Measurements from ENCODE around the gene CACNB1. TPM values are rescaled to one million over a fixed set of nuclear protein-coding genes. Genes with fewer than 3 reads are reported as not detected.

CACNB1 gene
- total RNA-seq, 1 experiment from 2014 or later: 2.9 TPM

GRCh38 chr17:39231591-39232551 lies 34.4 kb upstream of the CACNB1 start:
- H3K36me3 ChIP-seq: no peaks in the 10 kb centered on the region
- peaks cover 11% of the 10 kb centered on the region for H3K4me1 ChIP-seq (replicated peaks)
- DNase-seq (ENCODE audit: low read depth in 1 of 2, low spot score in 2 of 2): no peak
- H3K27ac ChIP-seq: no peak overlapping the region
- H3K27me3 ChIP-seq (replicated peaks): no peaks in the 10 kb centered on the region
- H3K9me3 ChIP-seq (replicated peaks): no peaks in the 10 kb centered on the region
- H3K4me3 ChIP-seq: no peak overlapping the region

DNA sequence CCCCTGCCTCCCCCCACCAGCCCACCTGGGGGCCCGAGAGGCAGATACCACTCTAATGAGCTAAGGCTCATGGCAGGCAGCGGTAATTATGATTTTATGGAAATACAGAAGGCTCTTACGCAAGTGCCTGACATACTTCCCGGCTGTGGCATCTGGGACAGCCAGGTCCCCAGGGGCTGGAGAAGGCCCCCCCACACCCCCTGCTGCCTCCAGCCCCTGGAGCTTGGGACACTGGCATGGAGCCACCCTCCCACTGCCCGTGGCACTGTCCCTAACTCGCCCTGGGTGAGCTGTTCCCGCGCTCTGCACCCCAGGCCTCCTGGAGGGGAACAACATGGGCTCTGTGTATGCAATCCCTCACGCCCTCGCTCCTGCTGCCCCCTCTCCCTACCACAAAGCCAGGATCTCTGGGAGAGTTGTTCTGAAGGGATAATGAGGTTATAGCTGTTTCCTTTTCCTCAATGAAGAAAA lies 33.7 kb upstream of the CACNB1 start:
- Histone ChIP-seq H3K27me3 (replicated peaks) (peaks cover 5% of the 10 kb centered on the region), H3K27ac (no peak overlapping the region), H3K4me1 (replicated peaks) (peaks cover 13% of the 10 kb centered on the region), H3K9me3 (replicated peaks) (no peaks in the 10 kb centered on the region), H3K4me3 (no peak overlapping the region), H3K36me3 (no peaks in the 10 kb centered on the region)
- DNase-seq (ENCODE audit: low read depth in 1 of 2, low spot score in 2 of 2): no peak

GRCh38 chr17:39230361-39230760 lies 32.9 kb upstream of the CACNB1 start:
- DNase-seq (ENCODE audit: low read depth in 1 of 2, low spot score in 2 of 2): no peak
- Histone ChIP-seq H3K27ac (no peak overlapping the region), H3K36me3 (no peaks in the 10 kb centered on the region), H3K4me1 (replicated peaks) (peaks cover 19% of the 10 kb centered on the region), H3K27me3 (replicated peaks) (peaks cover 11% of the 10 kb centered on the region), H3K4me3 (no peak overlapping the region), H3K9me3 (replicated peaks) (no peaks in the 10 kb centered on the region)

- H3K4me3 ChIP-seq: no peak overlapping the region
- peak; percentile 44 to 59 for DNase-seq (ENCODE audit: low read depth in 1 of 2, low spot score in 2 of 2)
- H3K9me3 ChIP-seq (replicated peaks): no peaks in the 10 kb centered on the region
- H3K27me3 ChIP-seq (replicated peaks): peaks cover 21% of the 10 kb centered on the region
- peak overlapping the region; percentile 73 for H3K27ac ChIP-seq
- H3K4me1 ChIP-seq (replicated peaks): peaks cover 25% of the 10 kb centered on the region
- H3K36me3 ChIP-seq: no peaks in the 10 kb centered on the region
Measured at GRCh38 chr17:39229274-39229913, 31.9 kb upstream of the CACNB1 start.

DNA sequence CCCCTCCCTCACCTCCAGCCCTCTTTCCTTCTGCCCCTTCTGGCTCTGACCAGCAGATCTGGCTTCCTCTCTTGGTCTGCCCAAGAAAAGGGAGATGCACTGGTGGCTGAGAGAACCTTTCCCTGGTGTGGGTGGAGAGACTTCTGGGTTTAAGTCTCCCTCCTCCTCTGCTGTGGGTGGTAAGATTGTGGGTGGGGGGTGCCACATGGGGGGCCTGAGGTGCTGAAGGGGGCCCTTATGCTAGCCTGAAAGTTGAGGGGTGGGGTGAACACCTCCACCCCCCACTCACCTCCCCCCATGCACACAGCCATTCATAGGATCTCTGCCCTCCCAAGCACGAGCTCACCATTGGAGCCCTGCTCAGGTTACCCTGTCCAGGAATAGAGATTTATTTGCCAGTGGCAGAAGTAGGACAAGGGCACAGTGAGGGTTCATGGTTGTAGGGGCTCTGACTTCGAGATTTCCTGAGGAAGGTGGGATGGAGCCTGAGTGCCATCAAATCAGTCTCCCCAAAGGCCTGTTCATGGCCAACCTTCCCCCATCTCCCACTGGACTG lies 30.0 kb upstream of the CACNB1 start:
- DNase-seq (ENCODE audit: low read depth in 1 of 2, low spot score in 2 of 2): no peak
- Histone ChIP-seq H3K9me3 (replicated peaks) (no peaks in the 10 kb centered on the region), H3K4me1 (replicated peaks) (peaks cover 25% of the 10 kb centered on the region), H3K27me3 (replicated peaks) (peaks cover 27% of the 10 kb centered on the region), H3K36me3 (no peaks in the 10 kb centered on the region), H3K27ac (no peak overlapping the region), H3K4me3 (no peak overlapping the region)

GRCh38 chr17:39225959-39226683 lies 28.7 kb upstream of the CACNB1 start:
- H3K4me3 ChIP-seq: peak overlapping the region; percentile 22
- no peaks in the 10 kb centered on the region for H3K9me3 ChIP-seq (replicated peaks)
- peaks cover 27% of the 10 kb centered on the region for H3K27me3 ChIP-seq (replicated peaks)
- H3K36me3 ChIP-seq: no peaks in the 10 kb centered on the region
- DNase-seq (ENCODE audit: low read depth in 1 of 2, low spot score in 2 of 2): peak in 1 of 2 experiments; percentile 75
- no peak overlapping the region for H3K27ac ChIP-seq
- peaks cover 25% of the 10 kb centered on the region for H3K4me1 ChIP-seq (replicated peaks)

- peaks cover 25% of the 10 kb centered on the region for H3K4me1 ChIP-seq (replicated peaks)
- no peak for DNase-seq (ENCODE audit: low read depth in 1 of 2, low spot score in 2 of 2)
- peaks cover 27% of the 10 kb centered on the region for H3K27me3 ChIP-seq (replicated peaks)
- H3K27ac ChIP-seq: no peak within 1 kb of the TSS
- no peaks in the 10 kb centered on the region for H3K36me3 ChIP-seq
- H3K4me3 ChIP-seq: peak within 1 kb of the TSS; percentile 22
- H3K9me3 ChIP-seq (replicated peaks): no peaks in the 10 kb centered on the region
Measured at GRCh38 chr17:39225308-39225958, 28.0 kb upstream of the CACNB1 start, which contains the start of gene STAC2. TSS of gene STAC2 (minus strand) at chr17:39225945. CDS start at chr17:39225502, 443 bp downstream.

DNA sequence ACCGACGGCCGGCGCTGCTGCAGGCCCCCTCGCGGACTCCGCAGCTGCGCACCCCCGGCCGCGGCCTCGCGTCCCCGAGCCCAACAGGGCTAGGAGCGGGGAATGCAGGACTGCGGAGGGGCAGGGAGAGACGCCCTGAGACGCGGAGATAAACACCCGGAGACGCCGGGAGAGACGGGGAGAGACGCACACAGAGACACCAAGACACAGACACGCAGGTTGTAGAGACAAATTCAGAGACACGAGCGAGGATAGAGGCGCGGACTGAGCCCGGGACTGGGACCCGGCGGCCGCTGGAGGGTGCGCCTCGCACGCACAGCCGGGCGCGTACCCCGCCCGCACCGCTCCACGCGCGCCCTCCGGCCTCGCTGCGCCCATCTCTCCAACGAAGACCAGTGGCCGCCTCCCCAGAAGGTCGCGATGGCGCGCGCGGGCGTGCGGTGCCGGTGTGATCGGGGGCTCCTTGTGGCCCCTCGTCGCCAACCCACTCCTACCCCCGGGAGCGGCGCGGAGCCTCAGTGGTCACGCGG lies 27.4 kb upstream of the CACNB1 start:
- no peak overlapping the region for H3K27ac ChIP-seq
- no peaks in the 10 kb centered on the region for H3K36me3 ChIP-seq
- H3K27me3 ChIP-seq (replicated peaks): peaks cover 27% of the 10 kb centered on the region
- no peak for DNase-seq (ENCODE audit: low read depth in 1 of 2, low spot score in 2 of 2)
- no peaks in the 10 kb centered on the region for H3K9me3 ChIP-seq (replicated peaks)
- H3K4me1 ChIP-seq (replicated peaks): peaks cover 25% of the 10 kb centered on the region
- peak overlapping the region; percentile 22 for H3K4me3 ChIP-seq

DNA sequence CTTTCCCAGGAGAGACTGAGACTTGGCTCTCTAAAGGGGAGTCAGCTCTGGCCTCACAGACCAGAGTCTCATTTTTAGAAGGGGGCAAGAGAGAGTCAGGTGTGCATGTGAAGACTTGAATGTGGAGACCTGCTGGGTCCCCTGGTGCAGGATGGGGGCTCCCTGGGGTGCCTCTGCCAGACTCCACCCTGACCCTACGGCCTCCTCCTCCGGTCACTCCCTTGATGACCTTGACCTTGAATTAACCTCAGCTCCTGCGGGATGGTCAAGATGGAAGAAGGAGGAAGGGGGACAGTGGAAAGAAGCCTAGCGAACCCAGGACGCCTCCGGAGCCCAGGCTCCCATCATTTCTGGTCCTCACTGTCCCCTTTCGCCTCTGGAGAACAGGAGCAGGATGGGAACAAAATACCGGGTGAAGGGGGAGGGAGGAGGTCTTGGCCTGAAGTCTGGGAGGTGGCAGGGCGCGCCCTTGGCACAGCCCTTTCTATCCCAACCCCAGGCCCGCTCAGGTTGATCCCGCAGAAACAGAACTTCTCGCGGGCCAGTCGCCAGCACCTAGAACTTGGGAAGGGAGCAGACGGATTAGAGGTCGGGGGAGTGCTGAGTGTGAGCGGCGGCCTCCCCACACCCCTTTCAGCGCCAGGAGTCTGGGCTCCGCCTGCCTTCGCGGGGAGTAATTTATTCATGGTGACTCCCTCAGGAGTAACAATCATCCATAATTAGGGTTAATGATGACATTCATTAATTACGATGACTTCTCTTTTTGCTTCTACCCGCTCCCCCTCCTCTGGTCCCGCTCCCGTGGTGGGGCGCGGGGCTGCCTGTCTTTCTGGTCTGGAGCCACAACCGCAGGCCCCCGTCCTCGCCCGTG lies 26.7 kb upstream of the CACNB1 start:
- Histone ChIP-seq H3K27ac (no peak overlapping the region), H3K27me3 (replicated peaks) (peaks cover 27% of the 10 kb centered on the region), H3K4me1 (replicated peaks) (peaks cover 18% of the 10 kb centered on the region), H3K36me3 (no peaks in the 10 kb centered on the region), H3K9me3 (replicated peaks) (no peaks in the 10 kb centered on the region), H3K4me3 (no peak overlapping the region)
- DNase-seq (ENCODE audit: low read depth in 1 of 2, low spot score in 2 of 2): no peak

DNA sequence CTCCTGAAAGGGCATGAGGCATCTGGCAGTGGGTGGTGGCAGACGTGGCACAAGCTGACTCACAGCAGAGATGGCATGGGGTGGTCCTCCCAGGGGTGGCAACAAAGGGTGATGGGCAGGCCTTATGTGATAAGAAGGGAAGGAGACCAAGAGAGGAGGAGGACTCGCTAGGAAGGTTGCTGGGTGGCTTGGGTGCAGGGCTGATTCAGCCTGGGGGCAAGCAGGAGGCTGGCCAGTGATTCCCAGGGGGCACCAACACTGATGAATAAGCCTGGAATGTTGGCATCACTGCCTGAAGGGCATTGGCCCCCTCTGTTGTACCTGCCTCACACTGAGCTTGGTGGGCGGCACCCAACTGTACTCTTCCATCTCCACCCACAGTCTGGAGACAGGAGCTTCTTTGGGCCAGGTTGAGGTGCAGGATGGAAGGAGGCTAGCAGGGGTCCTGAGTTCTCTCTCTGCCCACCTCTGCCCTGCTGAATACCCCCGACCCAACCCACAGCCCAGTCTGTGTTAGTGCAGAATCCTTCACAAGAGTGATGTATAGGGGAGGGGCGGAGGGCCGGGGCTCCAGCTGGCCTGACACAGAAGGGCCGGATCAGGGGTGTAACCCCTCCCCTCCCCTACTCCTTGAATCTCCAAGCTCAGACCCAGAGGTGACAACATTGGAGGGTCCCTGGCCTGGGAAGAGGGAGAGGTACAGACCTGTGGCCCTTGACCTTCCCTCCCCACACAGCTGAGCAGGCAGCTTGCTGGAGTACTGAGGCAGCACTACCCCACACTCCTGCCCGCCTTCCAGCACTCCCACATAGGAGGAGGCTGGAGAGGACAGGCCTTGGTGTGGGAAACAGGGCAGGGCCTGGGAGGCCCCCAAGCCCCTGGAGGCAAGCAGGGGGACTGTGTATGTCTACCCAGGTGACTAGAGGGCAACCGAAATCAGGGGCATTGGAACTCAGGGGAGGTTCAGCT lies 25.7 kb upstream of the CACNB1 start:
- Histone ChIP-seq H3K27ac (no peak overlapping the region), H3K4me3 (no peak overlapping the region), H3K27me3 (replicated peaks) (peaks cover 27% of the 10 kb centered on the region), H3K4me1 (replicated peaks) (peaks cover 13% of the 10 kb centered on the region), H3K36me3 (no peaks in the 10 kb centered on the region), H3K9me3 (replicated peaks) (no peaks in the 10 kb centered on the region)
- no peak for DNase-seq (ENCODE audit: low read depth in 1 of 2, low spot score in 2 of 2)

GRCh38 chr17:39222151-39222550 lies 24.7 kb upstream of the CACNB1 start:
- H3K27me3 ChIP-seq (replicated peaks): peaks cover 27% of the 10 kb centered on the region
- no peaks in the 10 kb centered on the region for H3K36me3 ChIP-seq
- H3K9me3 ChIP-seq (replicated peaks): no peaks in the 10 kb centered on the region
- no peak overlapping the region for H3K27ac ChIP-seq
- peaks cover 13% of the 10 kb centered on the region for H3K4me1 ChIP-seq (replicated peaks)
- no peak overlapping the region for H3K4me3 ChIP-seq
- no peak for DNase-seq (ENCODE audit: low read depth in 1 of 2, low spot score in 2 of 2)
